Liver (tissue), 3 donors: Measurements from ENCODE around the gene TNFSF10.

Experiments used
- CTCF ChIP-seq: fragments of 150-350 bp; IDR thresholded peaks from 2 replicates; pipeline ENCODE4 v1.5.1; 2017; ENCODE audit warnings: improper control_type of control experiment, low read depth, low read length; ENCODE audit not compliant: missing input control
- GABPA ChIP-seq, 2 donors: IDR thresholded peaks in 1 of 2; conservative IDR thresholded peaks in 1 of 2; 2 replicates each; pipeline ENCODE4 v1.6.1; 2016; ENCODE audit warnings: antibody characterized with exemption in 2 of 2, mild to moderate bottlenecking in 1 of 2, moderate library complexity in 1 of 2
- RAD21 ChIP-seq, 2 donors: IDR thresholded peaks; 2 replicates each; pipeline ENCODE4 v1.6.1; 2016; ENCODE audit warnings: antibody characterized with exemption in 2 of 2, mild to moderate bottlenecking in 2 of 2
- donor health status: healthy.
- donor health status: healthy.

DNA sequence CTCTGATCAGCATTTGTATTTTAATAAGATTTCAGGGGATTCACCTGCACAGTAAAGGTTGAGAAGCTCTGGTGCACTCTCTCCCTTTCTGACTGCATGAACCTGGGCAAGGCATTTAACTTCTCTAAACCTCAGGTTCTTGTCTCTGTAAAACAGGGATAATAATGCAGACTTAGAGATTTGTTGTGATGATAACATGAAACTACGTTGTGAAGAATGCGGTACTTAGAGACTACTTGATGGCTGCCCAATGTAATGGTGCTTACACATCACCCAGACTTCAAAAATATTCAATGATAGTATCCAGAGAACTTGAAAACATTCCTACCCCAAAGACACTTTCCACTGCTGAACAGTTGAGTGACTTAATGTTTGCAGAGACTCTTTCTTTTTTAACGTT is 19.8 kb upstream of the TNFSF10 start:
- TF ChIP-seq CTCF (no peak), RAD21 (IDR thresholded peaks at IDR 0.05) (no peak), GABPA (IDR thresholded peaks at IDR 0.05 in 1 of 2, conservative IDR thresholded peaks at IDR 0.05 in 1 of 2) (no peak)
